CD4-positive, alpha-beta T cell treated with Interleukin-2 at 100 ng/mL for 4 hours (primary cell): ENCODE results near the gene OR6B3.

Experiments
- DNase-seq: peaks from one replicate; pipeline ENCODE4 v3.0.0-alpha.2; 2020; ENCODE audit warnings: low spot score

The OR6B3 gene

DNA sequence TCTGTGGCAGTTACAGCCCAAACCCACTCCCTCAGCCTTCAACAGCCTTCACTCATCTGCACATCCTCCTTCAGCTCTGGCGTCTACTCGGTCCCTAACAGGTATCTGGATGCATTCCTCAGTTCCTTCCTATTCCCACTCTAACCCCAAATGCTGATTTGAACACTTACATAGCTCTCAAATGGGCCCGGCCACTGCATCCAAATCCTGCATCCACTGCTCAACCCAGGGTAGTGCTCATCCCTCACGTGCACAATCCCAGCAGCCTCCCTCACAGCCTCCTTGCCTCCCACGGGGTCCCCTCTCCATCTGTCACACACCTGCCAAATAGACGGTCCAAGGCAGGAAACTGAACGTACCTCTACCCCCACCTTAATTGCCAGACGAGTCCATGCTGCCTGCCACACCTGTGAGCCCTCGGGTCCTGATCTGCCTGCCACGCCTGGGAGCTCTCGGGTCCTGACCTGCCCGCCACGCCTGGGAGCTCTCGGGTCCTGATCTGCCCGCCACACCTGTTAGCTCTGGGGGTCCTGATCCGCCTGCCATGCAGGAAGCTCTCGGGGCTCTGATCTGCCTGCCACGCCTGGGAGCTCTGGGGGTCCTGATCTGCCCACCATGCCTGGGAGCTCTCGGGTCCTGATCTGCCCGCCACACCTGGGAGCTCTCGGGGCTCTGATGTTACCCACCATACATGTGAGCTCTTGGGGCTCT lies 9.9 kb downstream of the OR6B3 start:
- DNase-seq, result no peak

GRCh38 chr2:240042740-240043139 lies 10.6 kb downstream of the OR6B3 start:
- DNase-seq, result no peak

DNA sequence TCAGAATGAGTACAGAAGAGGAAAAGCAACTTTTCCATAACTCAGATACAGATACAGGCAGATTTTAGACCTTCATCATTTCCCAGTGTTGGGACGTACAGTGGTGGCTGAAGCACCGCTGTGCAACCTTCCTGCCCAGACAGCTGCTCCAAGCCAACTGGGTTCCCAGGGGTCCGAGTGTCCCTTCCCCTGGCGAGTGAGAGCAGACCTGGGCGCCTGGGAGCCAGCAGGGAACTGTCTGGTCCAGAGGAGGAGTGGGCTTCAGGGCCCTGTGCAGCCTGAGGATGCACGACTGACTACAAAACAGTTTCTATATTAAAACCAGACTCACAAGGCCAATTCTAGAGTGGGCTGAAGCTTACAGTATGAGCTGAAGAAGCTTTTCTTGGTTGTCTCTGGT lies 12.0 kb downstream of the OR6B3 start:
- DNase-seq, result no peak

GRCh38 chr2:240037358-240037757 lies 16.0 kb downstream of the OR6B3 start:
- no peak for DNase-seq

- no peak for DNase-seq
These were observed 20.0 kb downstream of the OR6B3 start for GRCh38 chr2:240033330-240033678.

DNA sequence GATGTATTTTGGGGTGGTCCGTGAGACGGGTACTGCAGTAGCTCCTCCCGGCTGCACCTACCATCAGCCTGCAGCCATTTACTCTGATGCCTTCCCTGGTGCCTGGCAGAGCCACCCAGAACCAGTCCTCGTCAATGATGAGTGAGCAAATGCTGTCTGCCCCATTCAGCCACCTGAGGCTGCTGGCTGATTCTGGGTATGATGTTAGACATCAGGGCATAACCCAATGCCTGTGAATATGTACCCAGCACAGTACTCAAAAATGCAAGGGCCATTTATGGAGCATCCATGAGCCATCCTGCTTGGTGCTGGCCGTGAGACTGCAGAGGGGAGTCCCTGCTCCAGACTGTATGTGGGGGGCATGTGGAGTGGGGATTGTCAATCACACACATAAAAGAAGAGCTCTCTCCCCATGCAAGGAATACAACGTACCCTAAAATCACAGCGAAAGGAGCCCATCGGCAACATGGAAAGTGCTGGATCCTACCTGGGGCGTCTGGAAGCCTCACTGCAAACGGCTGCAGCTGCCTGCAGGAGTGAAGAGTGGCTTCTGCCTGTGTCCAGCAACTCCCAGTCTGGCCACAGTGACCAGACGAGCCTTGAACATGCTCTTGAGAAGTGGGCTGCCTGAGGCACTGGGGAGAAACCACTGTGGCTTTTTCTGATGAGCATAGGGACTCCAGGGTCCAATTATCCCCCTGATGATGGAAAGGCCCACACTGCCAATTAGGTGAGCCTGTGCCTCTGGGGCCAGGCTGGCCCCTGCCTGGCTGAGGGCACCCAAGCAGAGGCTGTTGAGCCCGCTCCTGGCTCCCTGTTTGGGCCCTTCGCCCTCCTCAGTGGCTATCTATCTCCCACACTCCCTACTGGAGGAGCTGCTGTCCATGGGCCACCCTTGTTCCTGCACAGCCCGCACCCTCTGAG lies 20.7 kb downstream of the OR6B3 start:
- no peak for DNase-seq

- DNase-seq, result no peak
These were observed 22.8 kb downstream of the OR6B3 start, which contains the start of gene OR6B2 for GRCh38 chr2:240030379-240031094. TSS of gene OR6B2 (minus strand) at chr2:240030429. CDS start at chr2:240030429, 0 bp downstream.

DNA sequence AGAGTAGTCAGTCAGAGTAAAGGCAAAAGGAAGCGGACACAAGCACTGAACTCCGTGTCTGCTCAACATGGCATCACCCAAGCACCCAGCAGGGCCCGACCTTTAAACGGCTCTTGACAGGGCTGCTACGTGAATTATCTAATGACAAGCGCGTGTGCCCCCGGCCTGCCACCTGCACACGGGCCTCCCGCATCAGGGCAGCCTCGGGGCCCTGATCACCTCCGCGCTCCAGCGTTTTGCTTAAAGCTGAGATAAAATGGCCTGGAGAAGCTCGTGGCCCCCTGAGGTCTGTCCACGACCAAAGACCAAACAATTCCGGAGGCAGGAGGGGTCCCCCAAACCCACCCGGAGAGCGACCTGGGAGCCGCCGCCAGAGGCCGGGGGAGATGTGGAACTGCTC lies 28.6 kb downstream of the OR6B3 start:
- DNase-seq, result peak; percentile 4

DNA sequence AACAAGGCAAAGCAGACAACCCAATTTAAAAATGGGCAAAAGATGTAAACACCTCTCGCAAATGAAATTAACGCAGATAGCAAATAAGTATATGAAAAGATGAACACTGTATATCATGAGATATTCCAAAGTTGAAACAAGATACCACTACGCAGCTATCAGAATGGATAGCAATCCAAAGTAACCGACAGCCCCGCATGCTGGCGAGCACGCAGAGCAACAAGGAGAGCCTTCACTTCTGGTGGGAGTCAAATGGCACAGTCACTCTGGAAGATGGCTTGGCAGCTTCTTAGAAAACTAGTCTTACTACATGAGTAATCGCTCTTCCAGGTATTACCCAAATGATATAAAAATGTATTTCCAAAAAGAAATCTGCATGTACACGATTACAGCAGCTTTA lies 29.5 kb downstream of the OR6B3 start:
- no peak for DNase-seq

GRCh38 chr2:240021488-240022104 lies 31.7 kb downstream of the OR6B3 start:
- peak; percentile 61 for DNase-seq

- DNase-seq, result no peak
These were observed 35.1 kb downstream of the OR6B3 start for GRCh38 chr2:240018071-240018750.

- DNase-seq, result no peak
These were observed 39.0 kb downstream of the OR6B3 start for GRCh38 chr2:240014327-240014726.

DNA sequence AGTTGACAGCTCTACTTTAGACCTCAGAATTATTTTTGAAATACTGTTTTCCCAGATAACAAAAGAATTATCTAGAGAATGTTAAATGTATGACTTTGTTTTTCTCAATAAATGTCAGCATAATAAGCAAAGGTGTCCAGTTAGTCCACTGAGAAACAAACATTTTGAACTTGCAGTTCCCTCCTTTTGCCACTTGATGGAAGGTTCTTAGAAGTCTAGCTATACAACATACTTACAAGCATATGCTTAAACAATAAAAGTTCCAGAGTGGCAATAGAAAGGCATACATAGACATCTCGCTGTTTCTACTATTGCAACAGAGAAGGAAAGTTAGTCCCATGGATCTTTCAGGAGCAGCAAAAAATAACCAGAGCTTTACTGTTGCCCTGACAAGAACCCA lies 40.0 kb downstream of the OR6B3 start:
- DNase-seq, result no peak

DNA sequence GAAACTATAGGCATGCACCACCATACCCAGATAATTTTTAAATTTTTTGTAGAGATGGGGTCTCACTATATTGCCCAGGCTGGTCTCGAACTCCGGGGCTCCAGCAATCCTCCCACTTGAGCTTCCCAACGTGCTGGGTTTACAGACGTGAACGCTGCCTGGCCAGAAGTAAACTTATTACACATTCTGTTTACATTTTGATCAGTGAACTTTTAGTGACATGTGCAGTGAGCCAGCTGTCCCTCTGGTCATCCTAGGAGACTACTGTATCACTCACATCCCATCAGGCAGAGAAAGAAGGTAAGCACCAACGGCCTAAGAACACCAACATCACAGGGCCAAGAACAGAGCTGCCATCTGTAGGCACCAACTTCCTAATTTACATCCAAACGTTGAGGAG lies 50.3 kb downstream of the OR6B3 start:
- no peak for DNase-seq

- DNase-seq, result no peak
These were observed 52.6 kb downstream of the OR6B3 start for GRCh38 chr2:240000671-240001070.

DNA sequence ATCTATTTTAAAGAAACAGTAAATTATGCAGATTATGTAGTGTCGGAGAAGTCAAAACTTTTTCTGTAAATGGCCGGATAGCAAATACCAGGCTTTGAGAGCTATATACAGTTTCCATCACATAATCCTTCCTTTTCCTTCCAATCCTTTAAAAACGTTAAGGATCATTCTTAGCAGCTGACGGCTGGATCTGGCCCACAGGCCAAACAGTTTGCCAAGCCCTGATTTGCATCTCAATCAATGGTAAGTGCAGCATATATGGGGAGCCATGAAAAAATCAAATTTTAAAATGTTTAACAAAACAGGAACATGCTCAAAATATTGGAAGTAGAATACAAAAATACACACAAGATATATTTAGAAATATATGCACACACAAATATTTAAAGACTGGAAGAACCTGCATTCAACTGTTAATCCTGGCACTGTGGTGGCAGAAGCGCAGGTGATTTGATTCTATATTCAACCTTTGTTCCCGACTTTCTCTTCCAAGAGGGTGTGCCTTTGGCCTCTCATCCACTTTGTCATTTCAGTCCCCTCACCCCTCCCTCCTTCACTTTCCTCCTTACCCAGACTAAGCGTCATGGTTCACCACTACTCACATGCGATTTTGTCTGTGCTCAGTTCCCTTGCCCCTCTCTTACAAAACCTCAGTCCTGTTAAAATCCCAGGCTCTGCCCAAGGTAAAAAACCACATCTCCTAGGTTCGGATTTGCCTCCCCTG lies 55.5 kb downstream of the OR6B3 start:
- no peak for DNase-seq
